ENCODE results near the gene RPL35.

DNA sequence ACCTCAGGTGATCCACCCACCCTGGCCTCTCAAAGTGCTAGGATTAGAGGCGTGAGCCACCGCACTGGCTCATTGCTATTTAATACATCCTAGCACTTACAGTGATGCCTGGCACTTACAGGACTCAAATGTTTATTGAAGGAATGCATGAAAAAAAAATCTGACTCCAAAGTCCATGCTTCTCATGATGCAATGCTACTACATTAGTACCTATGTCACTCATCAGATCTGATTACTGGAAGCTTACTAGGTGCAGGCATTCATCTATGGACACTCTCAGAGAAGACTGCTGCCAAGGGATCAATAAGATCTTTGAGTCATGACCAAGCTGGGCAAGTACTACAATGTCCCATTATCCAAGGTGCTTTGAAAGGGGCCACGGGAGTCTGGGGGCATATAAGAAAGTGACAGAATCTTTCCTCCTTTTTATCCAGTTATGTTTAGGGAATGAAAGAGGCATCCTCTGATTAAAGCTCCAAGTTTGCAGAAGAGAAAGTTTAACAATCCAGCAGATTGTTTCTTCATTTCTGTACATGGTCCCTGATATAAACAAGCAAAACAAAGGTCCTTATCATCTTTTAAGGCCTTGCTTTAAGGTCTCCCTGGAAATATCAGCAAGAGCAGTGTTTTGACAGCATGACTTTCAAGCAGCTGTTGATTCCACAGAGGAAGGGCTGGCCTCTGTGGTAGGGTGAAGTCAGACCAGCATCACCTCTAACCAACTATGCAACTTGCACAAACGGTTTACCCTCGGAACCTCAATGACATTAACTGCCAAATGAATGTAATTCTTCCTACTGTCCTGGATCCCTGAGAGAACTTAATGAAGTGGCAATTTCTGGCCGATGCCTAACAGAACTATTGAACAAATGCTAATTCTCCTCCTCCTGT lies 36.1 kb upstream of the RPL35 start:
- TF ChIP-seq, protein P1, sequence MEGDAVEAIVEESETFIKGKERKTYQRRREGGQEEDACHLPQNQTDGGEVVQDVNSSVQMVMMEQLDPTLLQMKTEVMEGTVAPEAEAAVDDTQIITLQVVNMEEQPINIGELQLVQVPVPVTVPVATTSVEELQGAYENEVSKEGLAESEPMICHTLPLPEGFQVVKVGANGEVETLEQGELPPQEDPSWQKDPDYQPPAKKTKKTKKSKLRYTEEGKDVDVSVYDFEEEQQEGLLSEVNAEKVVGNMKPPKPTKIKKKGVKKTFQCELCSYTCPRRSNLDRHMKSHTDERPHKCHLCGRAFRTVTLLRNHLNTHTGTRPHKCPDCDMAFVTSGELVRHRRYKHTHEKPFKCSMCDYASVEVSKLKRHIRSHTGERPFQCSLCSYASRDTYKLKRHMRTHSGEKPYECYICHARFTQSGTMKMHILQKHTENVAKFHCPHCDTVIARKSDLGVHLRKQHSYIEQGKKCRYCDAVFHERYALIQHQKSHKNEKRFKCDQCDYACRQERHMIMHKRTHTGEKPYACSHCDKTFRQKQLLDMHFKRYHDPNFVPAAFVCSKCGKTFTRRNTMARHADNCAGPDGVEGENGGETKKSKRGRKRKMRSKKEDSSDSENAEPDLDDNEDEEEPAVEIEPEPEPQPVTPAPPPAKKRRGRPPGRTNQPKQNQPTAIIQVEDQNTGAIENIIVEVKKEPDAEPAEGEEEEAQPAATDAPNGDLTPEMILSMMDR (IDR thresholded peaks at IDR 0.05), result no peak
- TF ChIP-seq POLR2A (IDR thresholded peaks at IDR 0.05), result no peak
